ENCODE data around the gene PFKL.

The PFKL gene

DNA sequence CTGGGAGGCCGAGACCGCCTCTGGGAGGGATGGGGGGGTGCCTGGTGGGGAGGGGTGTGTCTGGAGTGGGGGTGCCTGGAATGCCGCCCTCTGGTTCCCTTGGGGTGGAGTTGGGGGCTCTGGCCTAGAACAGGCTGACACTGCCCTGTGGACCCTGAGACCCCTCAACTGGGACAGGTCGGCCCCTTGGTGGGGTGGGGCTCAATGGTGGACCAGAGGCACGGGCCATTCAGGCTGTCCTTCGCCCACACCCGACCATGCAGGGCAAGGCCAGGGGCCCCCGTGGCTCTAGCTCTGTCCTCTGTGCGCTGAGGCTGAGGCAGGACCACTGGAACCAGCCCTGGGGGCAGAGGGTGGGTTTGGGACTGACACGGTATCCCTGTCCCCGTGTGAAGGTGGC, 14.7 kb downstream of the PFKL start:
- no peak for DNase-seq

GRCh38 chr21:44315691-44316203, 15.9 kb downstream of the PFKL start:
- DNase-seq, result no peak

- DNase-seq, result no peak
Observed at GRCh38 chr21:44316277-44316900, 16.5 kb downstream of the PFKL start.

DNA sequence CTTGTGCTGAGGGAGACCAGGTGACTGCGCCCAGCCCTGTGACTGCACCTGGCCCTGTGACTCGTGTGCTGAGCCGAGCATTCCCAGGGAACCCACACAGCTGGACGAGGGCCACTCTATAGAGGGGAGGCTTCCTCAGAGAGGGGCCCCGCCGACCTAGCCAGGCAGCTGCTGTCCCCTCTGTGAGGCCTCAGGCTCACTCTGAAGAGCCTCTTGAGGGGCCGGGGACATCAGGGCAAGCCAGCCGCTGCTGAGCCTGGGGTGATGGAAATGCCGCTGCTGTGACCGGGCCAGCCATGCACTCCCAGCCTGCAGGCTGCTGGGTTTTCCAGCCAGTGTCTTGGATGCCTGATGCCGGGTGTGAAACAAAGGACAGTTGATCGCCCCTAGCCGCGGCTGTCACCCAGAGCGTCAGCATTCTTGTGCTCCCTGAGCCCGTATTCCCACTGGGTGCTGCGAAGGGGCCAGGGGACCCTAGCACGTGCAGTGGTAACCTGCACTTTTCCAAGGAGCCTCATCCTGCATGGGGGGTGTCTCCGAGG, 17.5 kb downstream of the PFKL start:
- DNase-seq, result no peak

- no peak for DNase-seq
Observed at GRCh38 chr21:44317871-44318270, 18.0 kb downstream of the PFKL start.

DNA sequence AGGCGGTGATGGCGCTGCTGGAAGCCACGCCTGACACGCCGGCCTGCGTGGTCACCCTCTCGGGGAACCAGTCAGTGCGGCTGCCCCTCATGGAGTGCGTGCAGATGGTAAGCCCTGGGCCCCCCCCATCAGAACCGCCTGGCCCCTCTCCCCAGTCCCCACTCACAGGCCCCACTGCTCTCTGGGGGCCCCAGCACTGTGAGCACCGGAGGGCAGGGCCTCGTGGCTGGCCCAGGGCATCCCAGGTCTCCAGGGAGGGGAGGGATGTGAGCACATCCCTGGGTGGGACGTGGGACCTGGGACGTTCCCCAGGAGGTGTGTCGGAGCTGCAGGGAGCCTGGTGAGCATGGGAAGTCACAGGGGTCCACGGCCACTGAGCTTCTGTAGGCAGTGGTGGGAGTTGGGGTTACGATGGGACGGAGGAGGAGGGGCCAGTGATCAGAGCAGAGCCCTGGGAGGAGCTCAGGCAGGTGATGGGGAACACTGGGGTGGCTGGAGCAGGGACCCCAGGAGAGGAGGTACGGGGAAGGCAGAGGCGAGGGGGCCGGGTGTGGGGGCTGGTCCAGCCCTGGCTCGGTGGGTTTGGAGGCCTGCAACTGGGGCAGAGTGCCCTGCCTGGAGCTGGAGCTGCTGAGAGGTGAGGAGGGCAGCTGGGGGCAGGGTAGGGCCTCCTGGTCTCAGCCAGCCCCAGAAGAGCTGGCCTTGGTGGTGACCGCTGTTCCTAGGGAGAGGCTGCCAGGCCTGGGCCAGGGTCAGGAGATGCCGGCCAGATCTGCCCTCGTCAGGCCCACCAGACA, 18.8 kb downstream of the PFKL start:
- DNase-seq, result no peak

DNA sequence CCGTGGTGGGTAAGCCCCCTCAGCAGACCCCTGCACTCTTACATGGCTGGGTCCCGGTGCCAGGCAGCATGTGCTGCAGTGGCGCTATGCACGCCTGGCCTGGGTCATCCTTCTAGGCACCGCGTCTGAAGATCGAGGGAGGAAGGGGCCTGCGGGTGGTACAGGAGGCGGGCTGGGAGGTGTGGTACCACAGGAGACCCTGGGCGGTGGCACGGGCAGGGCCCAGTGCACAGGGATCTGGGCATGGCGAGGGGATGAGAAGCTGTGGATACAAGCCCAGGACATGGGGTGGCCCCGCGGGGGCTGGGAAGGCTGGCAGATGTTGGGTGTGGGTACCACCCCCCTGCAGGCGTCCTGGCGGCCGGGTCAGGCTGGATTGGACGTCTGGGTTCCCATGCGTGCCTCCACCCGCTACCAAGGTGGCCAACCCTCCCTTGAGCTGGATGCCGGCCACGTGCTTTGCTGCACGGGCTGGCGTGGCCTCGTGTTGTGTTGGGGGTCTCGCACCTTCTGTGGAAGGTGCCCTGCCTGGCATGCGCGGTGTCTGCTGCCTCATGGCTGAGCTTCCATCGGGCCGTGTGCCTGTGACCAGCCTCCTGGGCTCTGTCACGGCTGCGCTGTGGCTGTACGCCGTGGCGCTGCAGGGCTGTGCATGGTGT, 19.7 kb downstream of the PFKL start:
- DNase-seq, result no peak

GRCh38 chr21:44320847-44321246, 21.0 kb downstream of the PFKL start:
- DNase-seq, result no peak

GRCh38 chr21:44321846-44322450, 22.1 kb downstream of the PFKL start:
- no peak for DNase-seq

DNA sequence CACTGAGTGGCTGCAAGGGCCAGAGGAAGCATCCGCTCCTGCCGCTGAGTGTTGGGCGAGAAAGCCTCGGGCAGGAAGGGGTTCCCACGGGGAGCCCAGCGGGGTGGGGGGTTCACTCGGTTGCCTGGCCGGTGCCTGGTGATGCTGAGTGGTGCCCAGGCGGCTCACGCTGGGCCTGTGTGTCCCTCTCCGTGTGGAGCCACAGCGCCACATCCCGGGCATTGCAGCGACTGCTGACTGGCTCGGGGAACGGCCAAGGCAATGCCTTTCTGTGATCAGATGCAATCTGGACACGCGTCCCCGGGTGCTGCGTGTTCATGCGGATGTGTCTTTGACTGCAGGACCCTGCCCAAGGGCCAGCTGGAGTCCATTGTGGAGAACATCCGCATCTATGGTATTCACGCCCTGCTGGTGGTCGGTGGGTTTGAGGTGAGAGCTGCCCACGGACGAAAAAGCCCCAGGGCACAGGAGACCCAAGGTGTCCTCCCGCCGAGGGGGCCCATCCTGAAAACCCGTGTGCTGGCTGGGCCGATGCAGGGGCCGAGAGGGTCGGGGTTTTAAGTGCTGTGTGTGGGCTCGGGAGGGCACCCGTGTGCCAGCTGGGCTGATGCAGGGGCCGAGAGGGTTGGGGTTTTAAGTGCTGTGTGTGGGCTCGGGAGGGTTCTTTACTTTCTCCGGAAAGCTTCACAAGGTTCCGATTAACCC, 22.9 kb downstream of the PFKL start:
- DNase-seq, result no peak

DNA sequence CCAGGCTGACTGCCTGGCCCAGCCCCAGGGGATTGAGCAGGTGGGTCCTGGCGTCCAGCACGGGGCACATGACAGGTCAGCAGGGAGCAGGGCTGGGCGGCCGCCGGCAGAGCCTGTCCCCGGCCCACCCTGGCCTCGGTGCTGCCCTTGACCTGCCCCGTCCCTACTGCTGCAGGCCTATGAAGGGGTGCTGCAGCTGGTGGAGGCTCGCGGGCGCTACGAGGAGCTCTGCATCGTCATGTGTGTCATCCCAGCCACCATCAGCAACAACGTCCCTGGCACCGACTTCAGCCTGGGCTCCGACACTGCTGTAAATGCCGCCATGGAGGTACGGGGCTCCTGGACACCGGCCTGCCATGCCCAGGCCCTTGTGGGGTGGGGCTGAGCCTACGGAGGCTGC, 23.7 kb downstream of the PFKL start:
- no peak for DNase-seq

DNA sequence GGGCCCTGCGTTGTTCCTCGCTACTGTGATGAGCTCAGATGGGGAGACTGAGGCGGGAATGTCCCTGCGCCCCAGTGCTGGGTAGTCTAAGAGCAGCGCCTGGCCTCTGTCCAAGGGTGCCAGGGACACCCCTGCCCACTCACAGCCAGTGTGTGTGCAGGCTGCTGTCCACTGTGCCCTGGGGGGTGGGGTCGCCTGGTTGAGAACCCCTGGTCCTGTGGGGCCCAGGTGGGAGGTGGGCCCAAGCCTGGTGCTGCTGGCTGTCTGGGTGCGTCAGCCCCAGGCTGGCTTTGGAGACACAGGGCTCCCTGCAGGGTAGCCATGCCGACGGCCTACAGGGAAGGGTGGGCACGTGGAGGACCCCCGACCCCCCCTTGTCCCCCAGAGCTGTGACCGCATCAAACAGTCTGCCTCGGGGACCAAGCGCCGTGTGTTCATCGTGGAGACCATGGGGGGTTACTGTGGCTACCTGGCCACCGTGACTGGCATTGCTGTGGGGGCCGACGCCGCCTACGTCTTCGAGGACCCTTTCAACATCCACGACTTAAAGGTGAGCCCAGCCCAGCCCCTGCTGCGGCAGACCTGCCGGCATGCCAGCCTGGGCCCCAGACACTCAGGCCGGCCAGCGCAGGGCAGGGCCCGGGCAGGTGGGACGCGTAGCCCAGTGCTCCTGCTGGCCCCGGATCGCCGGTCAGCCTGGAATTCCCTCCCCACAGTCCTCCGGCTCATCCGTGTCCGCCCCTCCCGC, 24.4 kb downstream of the PFKL start:
- no peak for DNase-seq

GRCh38 chr21:44324854-44325107, 24.9 kb downstream of the PFKL start:
- no peak for DNase-seq

DNA sequence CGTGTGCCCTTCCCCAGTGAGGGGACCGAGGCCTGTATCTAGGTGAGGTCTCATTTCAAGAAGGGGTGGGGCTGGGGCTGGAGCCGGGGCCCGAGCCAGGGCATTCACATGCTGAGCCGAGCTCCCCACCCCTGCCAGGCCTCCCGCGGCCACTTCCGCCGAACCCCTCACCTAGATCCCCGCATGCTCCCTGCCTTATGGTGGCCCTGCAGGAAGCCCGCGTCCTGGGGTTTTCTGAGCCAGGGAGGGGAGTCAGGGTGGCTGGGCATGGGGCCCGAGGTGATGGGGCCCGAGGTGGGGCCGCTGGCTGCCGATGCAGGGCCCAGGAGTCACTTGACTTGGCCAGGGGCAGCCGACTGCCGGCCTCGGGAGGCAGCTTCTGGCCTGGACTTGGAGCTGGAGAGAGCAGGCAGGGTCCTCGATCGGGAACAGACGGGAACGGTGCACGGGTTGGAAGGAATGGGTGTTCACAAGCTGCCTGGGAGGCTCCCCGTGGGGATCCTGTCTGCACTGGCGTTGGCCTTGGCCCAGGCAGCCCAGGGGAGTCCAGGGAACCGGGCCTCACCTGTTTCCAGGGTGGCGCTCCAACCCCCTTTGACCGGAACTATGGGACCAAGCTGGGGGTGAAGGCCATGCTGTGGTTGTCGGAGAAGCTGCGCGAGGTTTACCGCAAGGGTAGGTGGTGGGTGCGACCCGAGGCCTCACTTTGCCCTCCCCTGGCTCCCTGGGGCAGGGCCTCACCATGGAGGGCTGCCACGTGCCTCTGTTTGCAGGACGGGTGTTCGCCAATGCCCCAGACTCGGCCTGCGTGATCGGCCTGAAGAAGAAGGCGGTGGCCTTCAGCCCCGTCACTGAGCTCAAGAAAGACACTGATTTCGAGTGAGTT, 25.8 kb downstream of the PFKL start:
- no peak for DNase-seq

GRCh38 chr21:44326272-44326647, 26.4 kb downstream of the PFKL start:
- DNase-seq, result no peak

DNA sequence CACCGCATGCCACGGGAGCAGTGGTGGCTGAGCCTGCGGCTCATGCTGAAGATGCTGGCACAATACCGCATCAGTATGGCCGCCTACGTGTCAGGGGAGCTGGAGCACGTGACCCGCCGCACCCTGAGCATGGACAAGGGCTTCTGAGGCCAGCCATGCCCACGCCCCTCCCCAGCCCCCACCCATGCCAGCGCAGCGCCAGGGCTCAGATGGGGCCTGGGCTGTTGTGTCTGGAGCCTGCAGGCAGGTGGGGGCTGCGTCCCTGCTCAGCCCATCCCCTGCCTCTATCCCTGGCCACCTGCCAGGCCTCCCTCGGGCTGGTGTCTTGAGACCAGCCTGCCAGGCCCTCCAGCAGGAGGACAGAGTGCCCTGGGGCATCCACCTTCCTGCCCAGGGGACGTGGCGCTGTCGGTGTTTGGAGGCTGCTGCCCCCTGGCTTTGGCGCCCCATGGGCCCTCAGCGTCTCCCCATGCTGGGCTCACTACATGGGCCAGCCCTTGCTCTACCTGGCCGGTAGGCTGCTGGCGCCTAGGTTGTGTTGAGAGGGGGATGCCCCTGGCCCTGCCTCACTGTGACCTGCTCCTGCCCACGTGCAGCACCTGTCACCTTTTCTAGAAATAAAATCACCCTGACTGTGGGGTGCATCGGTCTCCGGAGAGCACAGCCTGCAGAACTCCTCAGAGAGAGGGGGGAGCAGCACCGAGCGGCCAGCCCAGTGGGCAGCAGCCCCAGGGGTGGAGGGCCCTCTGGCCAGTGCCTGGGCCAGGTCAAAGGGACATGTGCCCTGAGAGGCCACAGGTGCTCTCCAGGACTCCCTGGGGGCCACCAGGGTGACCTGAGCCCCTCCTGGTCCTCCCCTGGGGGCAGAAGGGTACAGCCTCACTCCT, 27.1 kb downstream of the PFKL start:
- DNase-seq, result no peak

DNA sequence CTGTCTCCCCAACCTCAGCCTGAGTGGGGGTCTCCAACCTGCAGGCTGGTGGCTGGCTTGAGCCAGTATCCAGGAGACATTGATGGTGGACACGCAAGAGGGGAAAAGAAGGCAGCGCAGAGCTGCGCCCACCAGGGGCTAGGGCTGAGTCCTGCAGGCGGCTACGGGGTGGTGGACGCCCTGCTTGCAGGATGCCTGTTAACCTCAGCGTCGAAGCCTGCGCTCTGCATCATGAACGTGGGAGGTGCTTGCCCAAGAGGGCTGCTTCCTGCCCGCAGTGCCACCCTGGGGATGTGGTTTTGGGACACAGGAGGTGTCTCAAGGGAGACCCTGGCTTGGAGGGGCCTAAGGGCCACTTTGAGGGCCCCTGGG, 27.7 kb downstream of the PFKL start:
- DNase-seq, result no peak

DNA sequence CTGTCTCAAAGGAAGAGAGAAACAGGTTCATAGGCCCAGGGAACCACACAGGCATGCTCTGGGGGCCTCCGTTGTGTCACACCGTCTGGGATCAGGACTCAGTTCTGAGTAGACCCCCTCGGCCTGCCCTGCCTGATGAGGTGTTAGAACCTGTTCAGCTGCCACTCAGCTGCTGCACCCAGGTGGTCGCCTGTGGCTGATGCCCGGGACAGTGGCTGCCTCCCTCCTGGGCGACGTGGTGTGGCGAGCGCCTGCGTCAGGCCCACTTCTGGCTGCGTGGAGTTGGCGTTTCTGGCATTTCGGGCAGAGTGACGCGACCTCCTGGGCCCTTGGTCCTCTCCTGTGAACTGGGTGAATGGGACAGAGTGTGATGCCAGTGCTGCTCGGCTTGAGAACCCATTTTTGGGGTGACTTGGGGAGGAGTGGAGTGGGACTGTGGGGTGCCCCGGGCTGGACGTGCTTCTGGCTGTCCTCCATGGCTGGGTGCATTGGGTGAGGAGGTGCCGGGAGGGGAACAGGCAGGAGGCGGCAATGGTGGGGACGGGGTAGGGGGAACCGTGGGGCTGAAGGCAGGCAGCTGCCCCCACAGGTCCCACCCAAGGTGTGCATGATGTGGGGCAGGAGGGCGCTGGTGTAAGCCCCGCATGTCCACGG, 28.5 kb downstream of the PFKL start:
- DNase-seq, result no peak

GRCh38 chr21:44329086-44329889, 29.4 kb downstream of the PFKL start:
- DNase-seq, result no peak
